Activated T-cell treated with anti-CD3 and anti-CD28 coated beads for 4 hours (primary cell): Measurements from ENCODE around the gene AAK1.
A peak's percentile ranks its signal among the peaks of the same experiment; 100 is the strongest.
"Not testable (repeated sequence)": the region's sequence is repeated elsewhere in the genome, so short reads cannot be mapped to it uniquely, and the experiment has no call there.

Experiments used
- DNase-seq: peaks from one replicate; pipeline ENCODE4 v3.0.0-alpha.2; 2020

Gene AAK1

GRCh38 chr2:69567157-69567908 is 76.2 kb downstream of the AAK1 start:
- DNase-seq, result no peak

GRCh38 chr2:69566669-69567068 is 76.9 kb downstream of the AAK1 start:
- DNase-seq, result no peak

GRCh38 chr2:69565431-69565839 is 78.1 kb downstream of the AAK1 start:
- DNase-seq, result peak; percentile 66

DNA sequence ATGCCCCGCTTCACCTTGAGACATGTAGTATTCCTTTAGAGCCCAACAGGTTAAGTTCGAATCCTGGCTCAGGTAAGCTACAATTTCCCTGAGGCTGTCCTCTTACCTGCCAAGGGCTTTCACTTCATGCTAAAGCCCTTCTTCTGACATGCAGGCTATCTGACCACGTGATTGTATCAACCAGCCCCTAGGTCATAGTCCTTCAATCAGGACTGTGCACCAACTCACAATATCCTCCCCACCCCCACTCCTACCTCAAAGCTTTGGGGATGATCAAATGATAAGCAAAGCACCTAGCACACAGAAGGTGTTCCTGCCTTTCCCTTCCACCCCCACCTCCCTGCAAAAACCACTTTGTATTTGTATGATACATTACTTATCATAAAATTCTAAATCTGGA is 78.9 kb downstream of the AAK1 start:
- no peak for DNase-seq

DNA sequence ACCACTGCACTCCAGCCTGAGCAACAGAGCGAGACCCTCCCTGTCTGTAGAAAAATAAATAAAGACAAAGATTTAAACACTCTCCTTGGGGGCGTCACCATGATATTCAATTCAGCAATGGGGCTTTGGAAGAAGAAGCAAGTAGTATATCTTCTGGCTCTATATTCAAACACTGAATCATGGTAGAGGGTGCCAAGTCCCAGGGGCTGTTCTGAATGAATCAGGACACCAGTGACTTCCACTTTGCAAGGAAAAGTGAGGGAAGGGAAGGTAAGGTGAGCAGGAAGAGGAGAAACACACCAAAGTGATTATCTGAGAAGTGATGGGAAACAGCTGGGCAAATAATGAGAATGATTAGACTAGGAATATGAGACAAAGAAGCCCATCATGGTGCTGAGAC is 80.5 kb downstream of the AAK1 start:
- no peak for DNase-seq

GRCh38 chr2:69561101-69561500 is 82.4 kb downstream of the AAK1 start:
- no peak for DNase-seq

DNA sequence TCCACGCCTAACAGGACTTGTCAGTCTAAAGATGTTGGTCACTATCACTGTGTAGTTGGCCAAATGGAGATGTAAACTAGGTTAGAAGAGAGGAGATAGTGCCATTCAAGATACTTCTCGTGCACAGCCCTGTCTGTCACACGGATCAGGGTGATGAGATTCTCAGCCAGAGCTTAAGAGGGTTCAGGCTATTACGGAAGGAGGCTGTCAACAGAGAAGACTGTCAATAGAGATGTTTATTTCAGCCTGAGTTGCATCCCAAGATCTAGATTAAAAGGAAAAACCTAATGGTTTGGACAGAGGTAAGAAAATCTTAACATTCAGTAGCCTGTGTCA is 83.4 kb downstream of the AAK1 start:
- no peak for DNase-seq

DNA sequence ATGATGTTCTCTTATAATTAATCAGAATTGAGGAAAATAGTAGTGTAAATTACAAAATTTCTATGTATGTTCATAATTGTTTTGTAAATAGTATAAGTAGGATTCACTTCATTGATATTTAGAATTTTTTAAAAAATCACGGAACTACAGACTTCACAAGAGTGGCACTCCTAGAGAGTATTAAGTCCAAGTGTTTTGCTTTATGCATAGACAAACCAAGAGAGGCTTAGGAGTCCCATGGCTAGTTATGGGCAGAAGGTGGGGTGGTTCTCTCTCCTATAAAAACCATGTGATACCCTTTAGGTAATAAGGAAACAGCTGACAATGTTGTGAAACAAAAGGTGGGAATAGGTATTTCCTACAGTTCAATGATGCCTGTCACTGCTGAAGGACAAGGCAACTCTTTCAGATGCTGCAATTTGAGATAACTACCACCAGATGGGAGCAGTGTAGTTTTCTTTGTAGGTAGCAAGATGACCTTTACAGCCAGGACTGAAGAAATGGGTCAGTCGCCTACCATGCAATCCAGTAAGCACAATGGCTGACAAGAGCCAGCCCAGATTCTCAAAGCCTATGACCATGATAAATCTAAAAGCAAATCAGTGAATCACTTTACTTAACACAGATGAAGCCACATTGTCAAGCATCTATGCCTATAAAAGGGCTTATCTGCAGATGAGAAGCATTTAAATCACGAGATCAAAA is 83.9 kb downstream of the AAK1 start:
- DNase-seq, result no peak

GRCh38 chr2:69556008-69556407 is 87.5 kb downstream of the AAK1 start:
- DNase-seq, result no peak

DNA sequence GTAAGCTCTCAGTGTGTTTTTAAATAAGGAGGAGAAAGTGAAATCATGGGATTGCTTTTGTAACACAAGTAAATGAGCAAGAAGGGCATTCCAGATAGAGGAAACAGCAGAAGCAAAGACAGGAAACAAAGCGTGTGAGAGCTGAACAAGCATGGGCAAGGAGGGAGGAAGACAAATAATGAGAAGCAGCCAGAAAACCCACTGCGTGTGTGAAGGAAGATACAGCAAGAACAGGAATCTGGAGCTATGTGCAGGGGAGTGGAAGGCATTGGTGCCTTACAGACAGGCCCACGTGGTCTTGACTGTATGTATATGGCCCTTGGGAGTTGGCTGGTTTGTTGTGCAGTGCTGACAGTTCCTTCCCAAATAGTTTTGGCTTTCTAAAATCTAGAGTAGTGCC is 88.6 kb downstream of the AAK1 start:
- no peak for DNase-seq

- no peak for DNase-seq
Measured at GRCh38 chr2:69554568-69554967, 89.0 kb downstream of the AAK1 start.

GRCh38 chr2:69553991-69554390 is 89.5 kb downstream of the AAK1 start:
- DNase-seq, result no peak

GRCh38 chr2:69550511-69550910 is 93.0 kb downstream of the AAK1 start:
- DNase-seq, result not testable (repeated sequence)

GRCh38 chr2:69549421-69549820 is 94.1 kb downstream of the AAK1 start:
- no peak for DNase-seq

GRCh38 chr2:69547984-69548715 is 95.4 kb downstream of the AAK1 start:
- no peak for DNase-seq

DNA sequence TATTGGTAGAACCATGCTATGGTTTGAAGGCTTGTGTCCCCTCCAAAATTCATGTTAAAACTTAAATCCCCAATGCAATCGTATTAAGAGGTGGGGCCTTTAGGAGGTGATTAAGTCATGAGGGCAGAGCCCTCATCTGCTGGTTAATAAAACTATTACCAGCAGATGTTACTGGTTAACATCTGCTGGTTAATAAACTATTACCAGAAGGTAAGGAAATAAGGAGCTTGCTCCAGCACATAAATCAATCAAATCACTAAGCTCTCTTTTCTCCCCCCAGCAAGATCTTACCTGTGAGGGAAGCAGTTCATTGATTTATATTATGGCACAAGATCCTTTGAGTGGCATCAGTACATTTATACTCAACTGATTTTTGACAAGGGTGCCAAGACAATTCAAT is 96.9 kb downstream of the AAK1 start:
- DNase-seq, result no peak

- DNase-seq, result no peak
Measured at GRCh38 chr2:69545477-69545932, 98.0 kb downstream of the AAK1 start.

DNA sequence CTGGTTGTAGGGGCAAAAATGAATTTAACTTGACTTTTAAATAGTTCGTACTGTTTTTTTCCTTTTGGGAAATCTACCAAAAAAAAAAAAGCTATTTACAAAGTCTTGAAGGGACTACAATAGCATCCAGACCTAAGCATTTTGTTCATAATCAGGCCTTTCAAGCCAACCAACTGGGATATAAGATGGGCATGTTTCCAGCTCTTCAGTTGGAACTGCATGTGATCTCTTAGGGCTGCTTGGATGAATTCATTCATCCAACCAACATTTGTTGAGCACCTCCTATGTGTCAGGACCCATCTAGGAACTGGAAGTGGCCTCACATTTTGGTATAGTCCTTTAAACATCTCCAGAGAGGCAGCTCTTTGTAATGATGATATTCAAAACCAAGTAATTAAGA is 98.6 kb downstream of the AAK1 start:
- no peak for DNase-seq

- DNase-seq, result no peak
Measured at GRCh38 chr2:69539549-69539908, 104.0 kb downstream of the AAK1 start.

- DNase-seq, result no peak
Measured at GRCh38 chr2:69538872-69539548, 104.5 kb downstream of the AAK1 start.

DNA sequence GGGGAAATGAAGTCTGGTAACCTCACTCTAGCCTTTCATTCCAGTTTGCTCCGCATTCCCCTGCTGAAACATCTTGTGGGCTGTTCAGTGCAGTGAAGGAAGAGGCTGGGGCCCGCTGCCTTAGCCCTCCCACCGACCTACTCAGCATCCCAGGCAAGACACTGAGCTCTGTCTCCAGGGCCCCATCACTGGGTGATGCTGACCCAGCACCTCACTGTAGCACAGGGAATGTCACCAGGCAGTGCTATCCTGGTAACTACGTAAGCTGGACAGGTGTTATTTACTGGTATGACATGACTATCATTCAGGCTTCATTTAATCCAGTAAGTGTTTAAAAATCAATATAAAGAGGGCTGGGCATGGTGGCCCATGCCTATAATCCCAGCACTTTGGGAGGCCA is 105.3 kb downstream of the AAK1 start:
- DNase-seq, result no peak

DNA sequence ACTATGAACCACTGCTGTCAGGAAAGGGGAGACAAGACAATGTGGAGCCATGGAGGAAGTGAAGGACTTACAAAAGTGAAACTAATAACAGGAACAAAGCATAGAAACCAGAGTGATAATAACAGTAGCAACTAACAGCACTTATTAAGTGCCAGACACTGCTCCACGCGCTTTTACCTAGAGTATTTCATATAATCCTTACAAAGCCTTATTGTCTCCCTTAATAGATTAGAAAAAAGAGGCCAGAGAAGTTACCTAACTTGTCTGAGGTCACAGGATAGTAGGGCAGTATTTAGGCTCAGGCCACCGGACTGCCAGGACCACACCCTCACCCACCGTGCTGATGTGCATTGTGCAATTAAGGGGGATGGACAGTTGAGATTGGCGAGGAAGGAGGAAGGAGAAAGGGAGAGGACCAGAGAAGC is 107.7 kb downstream of the AAK1 start:
- no peak for DNase-seq

DNA sequence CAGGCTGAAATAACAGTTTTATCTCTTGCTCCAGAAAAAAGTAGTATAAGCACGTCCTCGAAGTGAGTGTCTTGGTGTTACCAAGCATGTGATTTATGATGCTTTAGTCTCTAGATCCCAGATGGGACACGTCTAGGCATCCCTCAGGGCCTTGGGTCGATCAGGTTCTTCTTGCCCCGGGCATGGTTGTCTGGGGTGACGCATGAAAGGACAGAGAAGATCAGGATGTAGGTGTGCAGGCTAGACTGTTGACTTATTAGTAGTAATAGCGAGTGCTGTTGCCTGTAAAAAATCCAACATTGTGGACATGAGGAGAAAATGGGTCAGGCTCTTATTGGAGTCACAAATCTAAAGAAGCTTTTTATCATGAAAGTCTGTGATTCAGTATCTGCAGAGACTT is 112.4 kb downstream of the AAK1 start:
- no peak for DNase-seq

GRCh38 chr2:69529480-69529879 is 114.1 kb downstream of the AAK1 start:
- no peak for DNase-seq
